MM.1S (cell line): ENCODE results near the gene ZFYVE26.
"Not testable (repeated sequence)": the region's sequence is repeated elsewhere in the genome, so short reads cannot be mapped to it uniquely, and the experiment has no call there.

Source experiments
- CTCF ChIP-seq: fragments of 300-600 bp; sonication (generic); IDR thresholded peaks from 2 replicates; pipeline ENCODE4 v1.5.1; 2016; ENCODE audit warnings: antibody characterized with exemption, low read length, mixed read lengths
- EZH2 ChIP-seq: fragments of 300-600 bp; sonication (generic); optimal IDR thresholded peaks from 2 replicates; pipeline ENCODE3; 2017; ENCODE audit warnings: low read depth, mild to moderate bottlenecking, antibody characterized with exemption, low read length, mixed read lengths

- TF ChIP-seq CTCF, EZH2: not testable (repeated sequence)
Measured at GRCh38 chr14:67709346-67709745, 107.0 kb downstream of the ZFYVE26 start.
